Neural cell (in vitro differentiated cells): Measurements from ENCODE around the gene SH2D3A.

Experiments used
- EZH2 ChIP-seq: fragments of 200-600, 300-800 bp; shearing (Covaris generic), sonication (generic); IDR thresholded peaks from 2 replicates; pipeline ENCODE4 v1.6.1; 2014; ENCODE audit warnings: antibody characterized with exemption, low read length, borderline replicate concordance, mild to moderate bottlenecking; ENCODE audit not compliant: insufficient read depth, poor library complexity, severe bottlenecking
- RAD21 ChIP-seq: fragments of 450-650 bp; conservative IDR thresholded peaks from 2 replicates; pipeline ENCODE4 v1.6.1; 2014; ENCODE audit warnings: antibody characterized with exemption, mild to moderate bottlenecking, moderate library complexity
- TAF1 ChIP-seq: IDR thresholded peaks from 2 replicates; pipeline ENCODE4 v1.6.1; 2012; ENCODE audit warnings: low read depth

DNA sequence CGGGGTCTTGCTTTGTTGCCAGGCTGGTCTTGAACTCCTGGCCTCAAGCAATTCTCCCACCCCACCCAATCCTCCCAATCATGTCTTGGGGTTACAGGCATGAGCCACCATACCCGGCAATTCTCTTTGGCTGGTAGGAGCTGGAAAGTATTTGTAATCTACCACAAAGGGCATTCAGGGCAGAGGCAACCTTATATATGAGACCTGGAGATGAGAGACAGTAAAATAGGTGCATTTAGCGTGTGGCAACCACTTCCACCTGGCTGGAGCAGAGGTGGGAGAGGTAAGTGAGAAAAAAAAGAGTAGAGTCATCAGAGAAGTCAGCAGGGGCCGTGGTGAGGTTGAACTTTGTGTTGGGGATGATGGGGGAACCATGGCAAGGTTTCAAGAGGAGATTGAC is 42.0 kb upstream of the SH2D3A start:
- no peak for TF ChIP-seq RAD21
- TF ChIP-seq EZH2 = no peak
- no peak for TF ChIP-seq TAF1
